GM21515 (cell line): ENCODE data around the gene C6orf136.

Source experiments
- ATAC-seq: cut with Tn5 transposase; IDR thresholded peaks from one replicate; pipeline ENCODE4 v1.9.1; 2021; ENCODE audit not compliant: unreplicated experiment

Gene C6orf136

GRCh38 chr6:30615958-30616810 is 30.7 kb upstream of the C6orf136 start:
- ATAC-seq: no peak

GRCh38 chr6:30616811-30617564 is 29.9 kb upstream of the C6orf136 start, which contains the start of gene PPP1R10:
Gene PPP1R10, minus strand, starts transcription at chr6:30617243. Its CDS starts 7,299 bp downstream, at chr6:30609944.
- ATAC-seq: peak; percentile 69

GRCh38 chr6:30617565-30618269 is 29.2 kb upstream of the C6orf136 start, which contains the start of gene MRPS18B:
Gene MRPS18B, plus strand, starts transcription at chr6:30617840. Its CDS starts 26 bp downstream, at chr6:30617866.
- peak; percentile 62 for ATAC-seq

- ATAC-seq: no peak
Measured at GRCh38 chr6:30618270-30618797, 28.6 kb upstream of the C6orf136 start.

- ATAC-seq: no peak
Measured at GRCh38 chr6:30619561-30619960, 27.4 kb upstream of the C6orf136 start.

GRCh38 chr6:30625511-30625910 is 21.4 kb upstream of the C6orf136 start:
- ATAC-seq: no peak

GRCh38 chr6:30626484-30627366 is 20.2 kb upstream of the C6orf136 start, which contains the start of gene ATAT1:
Gene ATAT1, plus strand, starts transcription at chr6:30626874.
- peak; percentile 76 for ATAC-seq

GRCh38 chr6:30635834-30636233 is 11.1 kb upstream of the C6orf136 start:
- no peak for ATAC-seq

GRCh38 chr6:30640481-30640880 is 6.5 kb upstream of the C6orf136 start:
- no peak for ATAC-seq

- no peak for ATAC-seq
Measured at GRCh38 chr6:30641048-30641447, 5.9 kb upstream of the C6orf136 start.

- no peak for ATAC-seq
Measured at GRCh38 chr6:30643656-30644055, 3.3 kb upstream of the C6orf136 start.

GRCh38 chr6:30644769-30645168 is 2.2 kb upstream of the C6orf136 start:
- no peak for ATAC-seq

GRCh38 chr6:30645989-30646388 is 944 bp upstream of the C6orf136 start:
- no peak for ATAC-seq

GRCh38 chr6:30647242-30648116 is 546 bp downstream of the C6orf136 start:
- peak; percentile 48 for ATAC-seq

- no peak for ATAC-seq
Measured at GRCh38 chr6:30651143-30651542, 4.2 kb downstream of the C6orf136 start.

GRCh38 chr6:30654798-30655742 is 8.1 kb downstream of the C6orf136 start:
- ATAC-seq: no peak

- no peak for ATAC-seq
Measured at GRCh38 chr6:30655743-30656094, 8.8 kb downstream of the C6orf136 start.

- no peak for ATAC-seq
Measured at GRCh38 chr6:30656513-30656912, 9.6 kb downstream of the C6orf136 start.
